Neural cell (in vitro differentiated cells): ENCODE data around the gene TIRAP. TPM values are rescaled to one million over a fixed set of nuclear protein-coding genes. Genes with fewer than 3 reads are reported as not detected.

Source experiments
- H2AFZ ChIP-seq: fragments of 200-600, 300-800 bp; sonication (generic), shearing (Covaris generic); 2 replicates; pipeline ENCODE4 v1.6.0; 2014; ENCODE audit warnings: low read depth, mild to moderate bottlenecking, antibody characterized with exemption, low read length, moderate library complexity
- H3F3A ChIP-seq: fragments of 200-600 bp; shearing (Covaris generic); 2 replicates; pipeline ENCODE4 v1.6.1; 2016; ENCODE audit warnings: mild to moderate bottlenecking, moderate library complexity, mixed read lengths, antibody characterized with exemption, low read length; ENCODE audit not compliant: insufficient read depth, poor library complexity, severe bottlenecking
- H3K27ac ChIP-seq: fragments of 200-600, 300-800 bp; sonication (generic), shearing (Covaris generic); 2 replicates; pipeline ENCODE4 v1.5.1; 2014; ENCODE audit warnings: mild to moderate bottlenecking, low read length, moderate library complexity
- H3K27me3 ChIP-seq: fragments of 300-800, 200-600 bp; sonication (generic), shearing (Covaris generic); 2 replicates; pipeline ENCODE4 v1.6.0; 2014; ENCODE audit warnings: mild to moderate bottlenecking, low read depth, low read length, moderate library complexity; ENCODE audit not compliant: insufficient read depth
- H3K36me3 ChIP-seq: fragments of 300-800, 200-600 bp; sonication (generic), shearing (Covaris generic); 2 replicates; pipeline ENCODE4 v1.5.1; 2014; ENCODE audit warnings: mild to moderate bottlenecking, antibody characterized with exemption, low read length, moderate library complexity; ENCODE audit not compliant: insufficient read depth
- H3K4me2 ChIP-seq: fragments of 300-800, 200-600 bp; sonication (generic), shearing (Covaris generic); 2 replicates; pipeline ENCODE4 v1.6.0; 2014; ENCODE audit warnings: mild to moderate bottlenecking, low read length
- H3K4me3 ChIP-seq: fragments of 300-800, 200-600 bp; sonication (generic), shearing (Covaris generic); 2 replicates; pipeline ENCODE4 v1.5.1; 2014; ENCODE audit warnings: mild to moderate bottlenecking, low read length, moderate library complexity
- H3K79me2 ChIP-seq: fragments of 200-600 bp; shearing (Covaris generic); replicated peaks from 2 replicates; pipeline ENCODE4 v1.6.0; 2014; ENCODE audit warnings: mild to moderate bottlenecking, low read length, moderate library complexity; ENCODE audit not compliant: insufficient read depth
- H3K9ac ChIP-seq: fragments of 300-800, 200-600 bp; sonication (generic), shearing (Covaris generic); 2 replicates; pipeline ENCODE4 v1.6.1; 2016; ENCODE audit warnings: mild to moderate bottlenecking, low read length, mixed read lengths
- H3K9me2 ChIP-seq: fragments of 200-600 bp; shearing (Covaris generic); 2 replicates; pipeline ENCODE4 v1.6.1; 2016; ENCODE audit warnings: mild to moderate bottlenecking, low read length, mixed read lengths; ENCODE audit not compliant: insufficient read depth
- H3K9me3 ChIP-seq: fragments of 200-600, 300-800 bp; sonication (generic), shearing (Covaris generic); 2 replicates; pipeline ENCODE4 v1.6.1; 2016; ENCODE audit warnings: mild to moderate bottlenecking, mixed run types, low read length, moderate library complexity, mixed read lengths
- H4K20me1 ChIP-seq: fragments of 200-600 bp; shearing (Covaris generic); 2 replicates; pipeline ENCODE4 v1.6.1; 2016; ENCODE audit warnings: mild to moderate bottlenecking, mixed run types; ENCODE audit not compliant: insufficient read depth
- EP300 ChIP-seq: fragments of 450-650 bp; conservative IDR thresholded peaks from 2 replicates; pipeline ENCODE4 v1.6.1; 2014; ENCODE audit warnings: antibody characterized with exemption, mild to moderate bottlenecking, moderate library complexity; ENCODE audit not compliant: poor library complexity, severe bottlenecking
- EZH2 ChIP-seq: fragments of 200-600, 300-800 bp; shearing (Covaris generic), sonication (generic); IDR thresholded peaks from 2 replicates; pipeline ENCODE4 v1.6.1; 2014; ENCODE audit warnings: antibody characterized with exemption, low read length, borderline replicate concordance, mild to moderate bottlenecking; ENCODE audit not compliant: insufficient read depth, poor library complexity, severe bottlenecking
- MXI1 ChIP-seq: fragments of 450-650 bp; conservative IDR thresholded peaks from 2 replicates; pipeline ENCODE4 v1.6.1; 2014; ENCODE audit warnings: antibody characterized with exemption, mild to moderate bottlenecking; ENCODE audit not compliant: poor library complexity, severe bottlenecking
- POLR2AphosphoS5 ChIP-seq: IDR thresholded peaks from 2 replicates; pipeline ENCODE4 v1.6.1; 2012
- RAD21 ChIP-seq: fragments of 450-650 bp; conservative IDR thresholded peaks from 2 replicates; pipeline ENCODE4 v1.6.1; 2014; ENCODE audit warnings: antibody characterized with exemption, mild to moderate bottlenecking, moderate library complexity
- SMC3 ChIP-seq: fragments of 450-650 bp; conservative IDR thresholded peaks from 2 replicates; pipeline ENCODE4 v1.6.1; 2014; ENCODE audit warnings: antibody characterized with exemption, mild to moderate bottlenecking, moderate library complexity; ENCODE audit not compliant: poor library complexity
- TAF1 ChIP-seq: IDR thresholded peaks from 2 replicates; pipeline ENCODE4 v1.6.1; 2012; ENCODE audit warnings: low read depth
- polyA plus RNA-seq: library from polyadenylated mRNA; depleted of rRNA; stranded (reverse); fragments of >200 nt; gene quantifications from 2 replicates; pipeline ENCODE4 v1.2.3, GENCODE V29; 2014
- TF ChIP-seq, protein P1 (sequence below): fragments of 450-650 bp; IDR thresholded peaks from 2 replicates; pipeline ENCODE4 v1.5.1; 2014; ENCODE audit warnings: antibody characterized with exemption, mild to moderate bottlenecking, moderate library complexity; ENCODE audit not compliant: poor library complexity, severe bottlenecking
- TF ChIP-seq, protein P2 (sequence below): IDR thresholded peaks from 2 replicates; pipeline ENCODE4 v1.6.1; 2012; ENCODE audit warnings: borderline replicate concordance

TIRAP gene
- polyA plus RNA-seq, 1 donor from 2014 or later: 3.6 TPM

DNA sequence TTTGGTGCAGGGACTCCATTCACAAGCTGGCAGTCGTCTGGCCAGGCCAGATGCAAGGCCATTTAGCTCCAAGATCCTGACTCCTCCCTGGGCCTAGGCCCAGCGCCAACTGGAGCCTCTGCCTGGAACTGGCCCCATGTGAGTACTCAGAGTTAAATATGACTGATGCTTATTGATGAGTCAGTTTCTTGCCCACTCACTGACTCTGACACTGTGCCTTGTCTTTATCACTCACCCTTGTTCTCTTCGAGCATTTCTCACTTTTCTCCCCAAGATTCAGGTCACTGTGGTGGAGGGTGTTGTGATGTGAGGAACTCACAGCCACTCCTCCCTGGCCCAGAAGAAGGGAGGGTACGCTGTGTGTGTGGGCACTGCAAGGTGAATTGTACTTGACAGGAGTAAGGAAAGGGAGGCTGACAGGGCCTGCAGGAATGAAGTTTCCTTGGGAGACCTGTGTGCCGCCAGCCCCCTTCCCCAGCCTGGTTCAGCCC, 49.4 kb downstream of the TIRAP start:
- Histone ChIP-seq H3K36me3 (no peaks in the 10 kb centered on the region), H3K9me3 (no peaks in the 10 kb centered on the region), H2AFZ (no peak overlapping the region), H4K20me1 (no peaks in the 10 kb centered on the region), H3K9ac (no peak overlapping the region), H3K27ac (no peak overlapping the region), H3K4me3 (no peak overlapping the region), H3F3A (no peaks in the 10 kb centered on the region), H3K27me3 (no peaks in the 10 kb centered on the region), H3K4me2 (no peak overlapping the region), H3K9me2 (no peaks in the 10 kb centered on the region), H3K79me2 (no peaks in the 10 kb centered on the region)
- TF ChIP-seq TAF1: no peak
- TF ChIP-seq MXI1: no peak
- no peak for TF ChIP-seq EZH2
- TF ChIP-seq POLR2AphosphoS5: no peak
- TF ChIP-seq, protein P1, sequence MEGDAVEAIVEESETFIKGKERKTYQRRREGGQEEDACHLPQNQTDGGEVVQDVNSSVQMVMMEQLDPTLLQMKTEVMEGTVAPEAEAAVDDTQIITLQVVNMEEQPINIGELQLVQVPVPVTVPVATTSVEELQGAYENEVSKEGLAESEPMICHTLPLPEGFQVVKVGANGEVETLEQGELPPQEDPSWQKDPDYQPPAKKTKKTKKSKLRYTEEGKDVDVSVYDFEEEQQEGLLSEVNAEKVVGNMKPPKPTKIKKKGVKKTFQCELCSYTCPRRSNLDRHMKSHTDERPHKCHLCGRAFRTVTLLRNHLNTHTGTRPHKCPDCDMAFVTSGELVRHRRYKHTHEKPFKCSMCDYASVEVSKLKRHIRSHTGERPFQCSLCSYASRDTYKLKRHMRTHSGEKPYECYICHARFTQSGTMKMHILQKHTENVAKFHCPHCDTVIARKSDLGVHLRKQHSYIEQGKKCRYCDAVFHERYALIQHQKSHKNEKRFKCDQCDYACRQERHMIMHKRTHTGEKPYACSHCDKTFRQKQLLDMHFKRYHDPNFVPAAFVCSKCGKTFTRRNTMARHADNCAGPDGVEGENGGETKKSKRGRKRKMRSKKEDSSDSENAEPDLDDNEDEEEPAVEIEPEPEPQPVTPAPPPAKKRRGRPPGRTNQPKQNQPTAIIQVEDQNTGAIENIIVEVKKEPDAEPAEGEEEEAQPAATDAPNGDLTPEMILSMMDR: no peak
- TF ChIP-seq, protein P2, sequence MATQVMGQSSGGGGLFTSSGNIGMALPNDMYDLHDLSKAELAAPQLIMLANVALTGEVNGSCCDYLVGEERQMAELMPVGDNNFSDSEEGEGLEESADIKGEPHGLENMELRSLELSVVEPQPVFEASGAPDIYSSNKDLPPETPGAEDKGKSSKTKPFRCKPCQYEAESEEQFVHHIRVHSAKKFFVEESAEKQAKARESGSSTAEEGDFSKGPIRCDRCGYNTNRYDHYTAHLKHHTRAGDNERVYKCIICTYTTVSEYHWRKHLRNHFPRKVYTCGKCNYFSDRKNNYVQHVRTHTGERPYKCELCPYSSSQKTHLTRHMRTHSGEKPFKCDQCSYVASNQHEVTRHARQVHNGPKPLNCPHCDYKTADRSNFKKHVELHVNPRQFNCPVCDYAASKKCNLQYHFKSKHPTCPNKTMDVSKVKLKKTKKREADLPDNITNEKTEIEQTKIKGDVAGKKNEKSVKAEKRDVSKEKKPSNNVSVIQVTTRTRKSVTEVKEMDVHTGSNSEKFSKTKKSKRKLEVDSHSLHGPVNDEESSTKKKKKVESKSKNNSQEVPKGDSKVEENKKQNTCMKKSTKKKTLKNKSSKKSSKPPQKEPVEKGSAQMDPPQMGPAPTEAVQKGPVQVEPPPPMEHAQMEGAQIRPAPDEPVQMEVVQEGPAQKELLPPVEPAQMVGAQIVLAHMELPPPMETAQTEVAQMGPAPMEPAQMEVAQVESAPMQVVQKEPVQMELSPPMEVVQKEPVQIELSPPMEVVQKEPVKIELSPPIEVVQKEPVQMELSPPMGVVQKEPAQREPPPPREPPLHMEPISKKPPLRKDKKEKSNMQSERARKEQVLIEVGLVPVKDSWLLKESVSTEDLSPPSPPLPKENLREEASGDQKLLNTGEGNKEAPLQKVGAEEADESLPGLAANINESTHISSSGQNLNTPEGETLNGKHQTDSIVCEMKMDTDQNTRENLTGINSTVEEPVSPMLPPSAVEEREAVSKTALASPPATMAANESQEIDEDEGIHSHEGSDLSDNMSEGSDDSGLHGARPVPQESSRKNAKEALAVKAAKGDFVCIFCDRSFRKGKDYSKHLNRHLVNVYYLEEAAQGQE: no peak
- no peak for TF ChIP-seq EP300
- no peak for TF ChIP-seq SMC3
- TF ChIP-seq RAD21: no peak

DNA sequence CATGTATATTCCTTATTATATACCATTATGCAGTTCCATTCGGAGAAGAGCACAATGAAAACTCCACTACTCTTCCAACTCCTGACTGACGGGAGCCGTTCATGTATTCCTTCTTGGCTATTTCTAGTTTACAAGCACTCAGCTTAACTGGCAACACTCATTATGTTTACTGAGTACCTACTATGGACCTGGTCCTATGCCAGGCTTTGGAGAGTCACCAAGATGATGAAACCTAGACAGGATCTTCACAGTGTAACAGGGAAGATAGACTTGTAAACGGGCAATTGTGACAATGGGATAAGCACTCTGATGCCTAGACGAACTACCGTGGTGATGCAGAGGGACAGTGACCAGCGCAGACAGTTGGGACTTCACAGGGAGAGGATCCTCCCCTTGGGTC, 50.2 kb downstream of the TIRAP start:
- Histone ChIP-seq H3K27me3 (no peaks in the 10 kb centered on the region), H3K36me3 (no peaks in the 10 kb centered on the region), H3F3A (no peaks in the 10 kb centered on the region), H3K79me2 (no peaks in the 10 kb centered on the region), H3K9me2 (no peaks in the 10 kb centered on the region), H3K4me3 (no peak overlapping the region), H3K9me3 (no peaks in the 10 kb centered on the region), H4K20me1 (no peaks in the 10 kb centered on the region), H3K4me2 (no peak overlapping the region), H3K9ac (no peak overlapping the region), H3K27ac (no peak overlapping the region), H2AFZ (no peak overlapping the region)
- no peak for TF ChIP-seq RAD21
- TF ChIP-seq, protein P1: no peak
- TF ChIP-seq EP300: no peak
- no peak for TF ChIP-seq SMC3
- TF ChIP-seq TAF1: no peak
- TF ChIP-seq, protein P2: no peak
- TF ChIP-seq MXI1: no peak
- no peak for TF ChIP-seq EZH2
- no peak for TF ChIP-seq POLR2AphosphoS5
